SK-N-SH treated with all-trans-retinoic acid at 6 μM for 48 hours (cell line): ENCODE data around the gene SLC6A8.
A peak's percentile ranks its signal among the peaks of the same experiment; 100 is the strongest.

Experiments used
- ATAC-seq: fragments of 200-7000 bp; cut with Tn5 transposase; 3 replicates; pipeline ENCODE4 v1.9.1; 2020; ENCODE audit warnings: mild to moderate bottlenecking, moderate library complexity
- CSRNP3 ChIP-seq: fragments of 250-450 bp; sonication (Bioruptor Pico); IDR thresholded peaks from 2 replicates; pipeline ENCODE4 v1.5.1; 2021; ENCODE audit warnings: mild to moderate bottlenecking, moderate library complexity
- ESRRG ChIP-seq: fragments of 250-450 bp; sonication (Bioruptor Pico); IDR thresholded peaks from 2 replicates; pipeline ENCODE4 v1.6.1; 2021; ENCODE audit warnings: mild to moderate bottlenecking
- GLIS3 ChIP-seq: fragments of 250-450 bp; sonication (Bioruptor Pico); IDR thresholded peaks from 2 replicates; pipeline ENCODE4 v1.5.0; 2020; ENCODE audit warnings: mild to moderate bottlenecking, moderate library complexity
- ISL1 ChIP-seq: fragments of 250-450 bp; sonication (Bioruptor Pico); IDR thresholded peaks from 2 replicates; pipeline ENCODE4 v2.1.2; 2022; ENCODE audit warnings: mild to moderate bottlenecking, moderate library complexity
- PATZ1 ChIP-seq: fragments of 250-450 bp; sonication (Bioruptor Pico); IDR thresholded peaks from 2 replicates; pipeline ENCODE4 v1.8.0; 2020; ENCODE audit warnings: mild to moderate bottlenecking, moderate library complexity, borderline replicate concordance
- RARB ChIP-seq: fragments of 250-450 bp; sonication (Bioruptor Pico); IDR thresholded peaks from 2 replicates; pipeline ENCODE4 v1.8.0; 2021; ENCODE audit warnings: mild to moderate bottlenecking, moderate library complexity
- TCF4 ChIP-seq: fragments of 250-450 bp; sonication (Bioruptor Pico); IDR thresholded peaks from 2 replicates; pipeline ENCODE4 v1.8.0; 2021; ENCODE audit warnings: mild to moderate bottlenecking, moderate library complexity, borderline replicate concordance
- TOX ChIP-seq: fragments of 250-450 bp; sonication (Bioruptor Pico); IDR thresholded peaks from 2 replicates; pipeline ENCODE4 v1.8.0; 2021; ENCODE audit warnings: mild to moderate bottlenecking, moderate library complexity, borderline replicate concordance
- TSHZ2 ChIP-seq: fragments of 250-450 bp; sonication (Bioruptor Pico); IDR thresholded peaks from 2 replicates; pipeline ENCODE4 v1.5.0; 2020; ENCODE audit warnings: mild to moderate bottlenecking, moderate library complexity
- ZC3H10 ChIP-seq: fragments of 250-450 bp; sonication (Bioruptor Pico); IDR thresholded peaks from 2 replicates; pipeline ENCODE4 v1.5.1; 2021; ENCODE audit warnings: mild to moderate bottlenecking, moderate library complexity
- ZFP30 ChIP-seq: fragments of 450-650 bp; formaldehyde crosslinking; IDR thresholded peaks from 2 replicates; pipeline ENCODE4 v1.5.0; 2022; ENCODE audit warnings: mild to moderate bottlenecking, moderate library complexity
- ZNF70 ChIP-seq: fragments of 450-650 bp; formaldehyde crosslinking; IDR thresholded peaks from 2 replicates; pipeline ENCODE4 v1.5.0; 2020; ENCODE audit warnings: mild to moderate bottlenecking, moderate library complexity
- ZNF8 ChIP-seq: fragments of 450-650 bp; formaldehyde crosslinking; IDR thresholded peaks from 2 replicates; pipeline ENCODE4 v1.5.0; 2020; ENCODE audit warnings: mild to moderate bottlenecking, moderate library complexity
- TF ChIP-seq, protein P1 (sequence below): fragments of 250-450 bp; sonication (Bioruptor Pico); IDR thresholded peaks from 2 replicates; pipeline ENCODE4 v1.8.0; 2021; ENCODE audit warnings: low read depth, mild to moderate bottlenecking, moderate library complexity, borderline replicate concordance
- TF ChIP-seq, protein P2 (sequence below): fragments of 250-450 bp; sonication (Bioruptor Pico); IDR thresholded peaks from 2 replicates; pipeline ENCODE4 v1.5.1; 2020; ENCODE audit warnings: low read depth, mild to moderate bottlenecking, moderate library complexity

SLC6A8 gene

GRCh38 chrX:153643431-153644351 lies 44.0 kb upstream of the SLC6A8 start:
- peak; percentile 30; the same call in 1 of the 3 replicates for ATAC-seq
- TF ChIP-seq PATZ1 (CRISPR knock-in tag) = no peak
- TF ChIP-seq ZC3H10 (CRISPR knock-in tag) = no peak
- no peak for TF ChIP-seq ISL1 (CRISPR knock-in tag)
- TF ChIP-seq, protein P1, sequence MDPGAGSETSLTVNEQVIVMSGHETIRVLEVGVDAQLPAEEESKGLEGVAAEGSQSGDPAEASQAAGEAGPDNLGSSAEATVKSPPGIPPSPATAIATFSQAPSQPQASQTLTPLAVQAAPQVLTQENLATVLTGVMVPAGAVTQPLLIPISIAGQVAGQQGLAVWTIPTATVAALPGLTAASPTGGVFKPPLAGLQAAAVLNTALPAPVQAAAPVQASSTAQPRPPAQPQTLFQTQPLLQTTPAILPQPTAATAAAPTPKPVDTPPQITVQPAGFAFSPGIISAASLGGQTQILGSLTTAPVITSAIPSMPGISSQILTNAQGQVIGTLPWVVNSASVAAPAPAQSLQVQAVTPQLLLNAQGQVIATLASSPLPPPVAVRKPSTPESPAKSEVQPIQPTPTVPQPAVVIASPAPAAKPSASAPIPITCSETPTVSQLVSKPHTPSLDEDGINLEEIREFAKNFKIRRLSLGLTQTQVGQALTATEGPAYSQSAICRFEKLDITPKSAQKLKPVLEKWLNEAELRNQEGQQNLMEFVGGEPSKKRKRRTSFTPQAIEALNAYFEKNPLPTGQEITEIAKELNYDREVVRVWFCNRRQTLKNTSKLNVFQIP = no peak
- TF ChIP-seq ZNF70 (CRISPR knock-in tag) = no peak
- no peak for TF ChIP-seq GLIS3

DNA sequence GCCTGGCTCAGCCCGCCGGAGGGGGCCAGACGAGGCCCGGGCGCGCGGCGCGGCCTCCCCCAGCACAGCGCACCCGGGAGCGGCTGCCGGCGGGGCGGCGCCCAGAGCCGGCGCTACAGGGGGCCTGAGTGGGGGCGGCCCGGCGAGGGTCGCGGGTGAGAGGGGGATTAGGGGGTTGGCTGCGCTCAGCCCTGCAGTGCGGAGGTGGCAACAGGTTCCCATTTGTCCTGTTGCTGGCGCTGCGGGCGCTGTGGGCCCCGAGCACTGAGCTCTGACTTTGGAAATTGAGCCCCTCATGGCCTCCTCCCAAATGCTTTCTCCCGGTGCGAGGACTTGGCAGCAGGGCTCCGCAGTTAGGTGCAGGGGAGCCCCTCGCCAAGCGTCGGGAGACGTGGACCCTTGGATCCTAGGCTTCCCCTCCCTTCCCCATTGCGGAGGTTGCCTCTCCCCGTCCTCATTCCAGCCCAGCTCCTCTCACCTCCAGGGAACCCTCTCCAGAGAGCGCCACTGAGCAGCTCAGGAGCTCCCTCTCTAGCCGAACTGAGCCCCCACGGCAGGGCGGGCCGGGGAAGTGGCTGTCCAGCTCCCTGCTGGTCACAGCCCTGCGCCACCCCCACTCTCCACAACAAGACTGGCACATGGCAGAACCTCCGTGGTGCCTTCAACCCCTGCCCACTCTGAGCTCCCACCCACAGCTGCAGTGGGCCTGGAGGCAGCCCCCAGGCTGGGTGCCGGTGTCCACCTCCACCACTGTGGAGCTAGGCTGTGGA lies 43.2 kb upstream of the SLC6A8 start:
- no peak for TF ChIP-seq TOX (CRISPR knock-in tag)
- TF ChIP-seq, all 23 proteins: peak for 0
- ATAC-seq = no peak; the same call in 2 of the 3 replicates

- no peak for ATAC-seq
- TF ChIP-seq TCF4 (CRISPR knock-in tag) (no peak), ZNF70 (CRISPR knock-in tag) (no peak), ESRRG (CRISPR knock-in tag) (no peak), ZC3H10 (CRISPR knock-in tag) (no peak)
These were observed 42.6 kb upstream of the SLC6A8 start for GRCh38 chrX:153645151-153645550.

- TF ChIP-seq, protein P2, sequence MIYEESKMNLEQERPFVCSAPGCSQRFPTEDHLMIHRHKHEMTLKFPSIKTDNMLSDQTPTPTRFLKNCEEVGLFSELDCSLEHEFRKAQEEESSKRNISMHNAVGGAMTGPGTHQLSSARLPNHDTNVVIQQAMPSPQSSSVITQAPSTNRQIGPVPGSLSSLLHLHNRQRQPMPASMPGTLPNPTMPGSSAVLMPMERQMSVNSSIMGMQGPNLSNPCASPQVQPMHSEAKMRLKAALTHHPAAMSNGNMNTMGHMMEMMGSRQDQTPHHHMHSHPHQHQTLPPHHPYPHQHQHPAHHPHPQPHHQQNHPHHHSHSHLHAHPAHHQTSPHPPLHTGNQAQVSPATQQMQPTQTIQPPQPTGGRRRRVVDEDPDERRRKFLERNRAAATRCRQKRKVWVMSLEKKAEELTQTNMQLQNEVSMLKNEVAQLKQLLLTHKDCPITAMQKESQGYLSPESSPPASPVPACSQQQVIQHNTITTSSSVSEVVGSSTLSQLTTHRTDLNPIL (CRISPR knock-in tag) = no peak
- no peak for TF ChIP-seq TSHZ2 (CRISPR knock-in tag)
- TF ChIP-seq CSRNP3 (CRISPR knock-in tag) = no peak
- no peak for TF ChIP-seq RARB (CRISPR knock-in tag)
- TF ChIP-seq ESRRG (CRISPR knock-in tag) = no peak
- no peak for TF ChIP-seq ZNF8 (CRISPR knock-in tag)
- no peak for TF ChIP-seq ZFP30 (CRISPR knock-in tag)
- no peak for ATAC-seq
These were observed 41.7 kb upstream of the SLC6A8 start for GRCh38 chrX:153645921-153646488.
